SKM-1 treated with dmso at 0.1 percent for 144 hours (cell line): ENCODE data around the gene CRP.
"Not testable (repeated sequence)": the region's sequence is repeated elsewhere in the genome, so short reads cannot be mapped to it uniquely, and the experiment has no call there.

Source experiments
- DNase-seq: peaks from one replicate; lab custom pipeline; 2025; ENCODE audit not compliant: unreplicated experiment; lab: John Stamatoyannopoulos, UW

The CRP gene

GRCh38 chr1:159700312-159700711 is 14.1 kb downstream of the CRP start:
- peak; percentile 12 for DNase-seq

- no peak for DNase-seq
Measured at GRCh38 chr1:159699653-159700052, 14.7 kb downstream of the CRP start.

- no peak for DNase-seq
Measured at GRCh38 chr1:159699246-159699645, 15.1 kb downstream of the CRP start.

- no peak for DNase-seq
Measured at GRCh38 chr1:159687511-159687910, 26.9 kb downstream of the CRP start.

DNA sequence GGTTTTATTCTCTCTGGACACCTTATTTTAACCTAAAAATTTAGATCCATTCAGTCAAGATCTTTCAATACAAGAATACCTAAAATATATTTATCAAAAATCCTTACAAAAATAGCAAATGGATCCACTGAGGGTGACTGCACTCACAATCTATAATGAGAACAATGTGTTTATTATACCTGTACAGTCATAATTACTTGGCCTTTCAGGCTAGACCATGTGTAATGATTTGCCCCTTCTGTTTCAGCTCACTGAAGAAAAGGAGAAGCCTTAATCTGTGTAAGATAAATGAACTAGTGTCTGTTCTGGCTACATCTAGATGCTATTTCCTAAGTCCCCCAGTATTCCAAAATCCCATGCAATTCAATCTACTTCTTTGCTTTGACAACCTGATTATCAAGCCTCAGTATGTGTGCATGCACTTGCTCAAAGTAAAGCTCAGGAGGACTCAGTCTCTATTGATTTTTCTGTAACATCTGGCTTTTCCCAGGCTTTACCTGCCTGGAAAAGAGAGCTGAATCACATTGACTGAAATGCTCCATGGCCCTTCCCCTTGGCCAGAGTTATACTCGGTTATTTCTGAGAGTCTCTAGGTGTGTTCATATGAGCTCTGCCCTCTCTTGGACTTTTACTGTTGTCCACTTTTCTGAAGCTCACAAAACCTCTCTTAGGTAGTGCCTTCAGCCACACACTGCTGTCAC is 27.6 kb downstream of the CRP start:
- DNase-seq: no peak

DNA sequence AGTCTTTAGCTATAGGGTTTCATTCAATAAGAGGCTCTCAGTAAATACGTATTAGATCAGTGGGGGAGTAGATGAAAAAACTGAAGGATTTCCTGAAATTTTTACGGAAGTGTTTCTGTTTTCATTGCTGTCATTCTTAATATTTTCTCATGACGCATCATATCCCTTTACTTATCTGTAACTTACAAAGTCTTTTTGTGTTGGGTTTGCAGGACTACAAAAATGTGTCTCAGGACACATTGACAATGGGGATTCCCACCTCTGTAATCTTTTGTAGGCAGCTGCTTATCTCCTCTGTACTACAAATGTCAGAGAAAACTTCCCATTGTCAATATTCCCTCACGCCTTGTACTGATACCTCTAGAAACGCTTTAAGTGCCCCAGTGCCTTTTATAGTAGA is 35.5 kb downstream of the CRP start:
- DNase-seq: no peak

- no peak for DNase-seq
Measured at GRCh38 chr1:159675046-159675445, 39.3 kb downstream of the CRP start.

DNA sequence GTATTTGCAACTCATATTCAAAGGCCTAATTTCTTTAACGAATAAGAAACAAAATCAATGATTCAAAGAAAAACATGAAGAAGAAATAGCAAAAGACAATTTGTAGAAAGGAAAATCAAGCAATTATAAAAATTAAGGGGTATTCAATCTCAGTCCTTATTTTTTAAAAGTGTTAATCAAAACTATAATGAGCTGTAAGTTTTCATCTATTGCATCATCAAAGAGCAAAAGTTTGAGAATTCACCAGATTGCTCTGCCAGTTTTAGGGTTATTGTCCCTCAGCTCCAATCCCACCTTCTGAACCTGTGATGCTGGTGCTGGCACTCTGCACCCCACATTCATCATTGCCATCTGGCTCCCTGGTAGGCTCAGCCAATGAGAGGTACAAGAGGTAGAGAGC is 42.0 kb downstream of the CRP start:
- not testable (repeated sequence) for DNase-seq

DNA sequence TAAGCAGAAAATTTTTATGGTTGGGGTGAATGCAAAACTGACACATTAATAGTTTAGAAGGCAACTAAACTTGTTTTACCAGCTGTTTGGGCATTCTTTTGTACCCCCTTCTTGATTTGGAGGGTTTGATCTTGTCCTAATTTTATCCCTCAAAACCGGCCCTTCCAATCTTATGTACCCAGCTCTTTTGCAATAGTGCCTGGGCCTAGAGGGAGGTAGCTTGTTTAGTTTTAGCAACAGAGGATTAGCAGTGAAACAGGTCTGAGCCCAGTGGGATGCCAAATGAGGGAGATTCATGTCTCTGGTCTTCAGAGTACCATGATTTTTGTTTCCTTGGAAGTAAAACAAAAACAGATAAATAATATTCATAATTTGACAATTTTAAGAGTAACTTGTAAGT is 45.1 kb downstream of the CRP start:
- DNase-seq: no peak

DNA sequence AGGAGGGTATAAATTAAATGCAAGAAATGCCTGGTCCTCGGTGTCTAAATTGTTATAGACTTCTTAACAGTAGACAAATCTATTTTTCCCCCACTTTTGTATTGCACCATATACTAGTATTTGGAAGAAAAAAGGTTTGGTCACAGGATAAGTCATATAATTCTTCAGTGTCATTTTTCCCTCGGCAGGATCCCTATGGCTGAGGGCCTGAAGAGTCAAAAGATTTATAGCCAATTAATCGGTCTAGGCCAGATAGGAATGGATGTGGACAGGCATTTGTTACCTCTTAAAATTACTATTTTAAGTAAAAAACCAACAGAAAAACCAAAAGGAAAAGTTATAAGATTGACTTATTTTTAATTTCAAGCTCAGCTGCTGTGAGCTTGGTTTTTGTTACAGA is 45.6 kb downstream of the CRP start:
- no peak for DNase-seq

DNA sequence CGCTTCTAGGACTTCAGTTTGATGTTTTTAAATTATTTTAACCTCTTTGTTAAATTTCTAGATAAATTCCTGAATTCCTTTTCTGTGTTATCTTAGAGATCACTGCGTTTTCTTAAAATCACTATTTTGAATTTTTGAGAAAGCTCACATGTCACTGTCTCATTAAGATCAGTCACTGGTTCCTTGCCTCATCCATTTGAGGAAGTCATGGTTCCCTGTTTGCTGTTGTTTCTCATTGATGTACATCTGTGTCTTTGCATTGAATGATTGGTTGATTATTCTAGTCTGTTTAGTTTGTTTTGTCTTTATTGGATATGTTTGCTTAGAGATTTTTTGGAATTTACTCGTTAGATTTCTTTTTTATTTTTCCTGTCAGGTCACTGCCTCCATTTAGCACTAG is 50.1 kb downstream of the CRP start:
- peak; percentile 24 for DNase-seq

DNA sequence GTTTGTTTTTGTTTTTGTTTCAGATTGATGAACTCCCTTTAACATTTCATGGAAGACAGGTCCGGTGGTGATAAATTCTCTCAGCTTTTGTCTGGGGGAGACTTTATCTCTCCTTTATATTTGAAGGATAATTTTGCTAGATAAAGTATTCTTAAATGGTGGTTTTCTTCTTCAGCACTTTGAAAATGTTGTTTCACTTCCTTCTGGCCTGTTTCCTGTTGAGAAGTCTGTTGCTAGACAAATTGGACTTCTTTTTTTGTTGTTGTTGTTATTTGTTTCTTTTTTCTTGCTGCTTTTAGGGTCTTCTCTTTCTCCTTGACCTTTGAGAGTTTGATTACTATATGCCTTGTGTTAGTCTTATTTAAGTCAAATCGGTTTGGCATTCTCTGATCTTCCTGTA is 50.8 kb downstream of the CRP start:
- DNase-seq: no peak
